ENCODE results near the gene THEM4.

DNA sequence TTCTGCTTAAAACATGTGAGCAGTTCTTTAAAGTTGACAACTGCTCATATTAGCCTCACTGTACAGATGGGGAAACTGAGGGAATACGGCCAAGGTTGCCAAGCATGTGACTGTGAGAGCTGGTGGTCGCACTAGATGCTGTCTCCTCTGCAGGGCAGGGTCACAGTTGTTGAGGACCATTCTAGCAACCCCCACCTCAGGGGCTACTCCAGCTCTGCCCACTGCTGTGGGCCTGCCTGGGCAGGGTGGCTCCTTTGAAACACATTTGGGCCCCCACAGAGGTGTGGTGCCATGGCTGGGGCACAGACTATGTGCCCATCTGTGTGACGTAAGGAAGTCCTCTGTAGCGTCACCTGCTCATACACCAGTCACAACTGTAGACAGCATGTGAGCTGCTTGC lies 56.6 kb downstream of the THEM4 start:
- no peak for TF ChIP-seq POLR2A (IDR thresholded peaks at IDR 0.05)
- TF ChIP-seq, protein P1, sequence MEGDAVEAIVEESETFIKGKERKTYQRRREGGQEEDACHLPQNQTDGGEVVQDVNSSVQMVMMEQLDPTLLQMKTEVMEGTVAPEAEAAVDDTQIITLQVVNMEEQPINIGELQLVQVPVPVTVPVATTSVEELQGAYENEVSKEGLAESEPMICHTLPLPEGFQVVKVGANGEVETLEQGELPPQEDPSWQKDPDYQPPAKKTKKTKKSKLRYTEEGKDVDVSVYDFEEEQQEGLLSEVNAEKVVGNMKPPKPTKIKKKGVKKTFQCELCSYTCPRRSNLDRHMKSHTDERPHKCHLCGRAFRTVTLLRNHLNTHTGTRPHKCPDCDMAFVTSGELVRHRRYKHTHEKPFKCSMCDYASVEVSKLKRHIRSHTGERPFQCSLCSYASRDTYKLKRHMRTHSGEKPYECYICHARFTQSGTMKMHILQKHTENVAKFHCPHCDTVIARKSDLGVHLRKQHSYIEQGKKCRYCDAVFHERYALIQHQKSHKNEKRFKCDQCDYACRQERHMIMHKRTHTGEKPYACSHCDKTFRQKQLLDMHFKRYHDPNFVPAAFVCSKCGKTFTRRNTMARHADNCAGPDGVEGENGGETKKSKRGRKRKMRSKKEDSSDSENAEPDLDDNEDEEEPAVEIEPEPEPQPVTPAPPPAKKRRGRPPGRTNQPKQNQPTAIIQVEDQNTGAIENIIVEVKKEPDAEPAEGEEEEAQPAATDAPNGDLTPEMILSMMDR (IDR thresholded peaks at IDR 0.05) = no peak
